Measurements from ENCODE around the gene RILPL1. TPM values are rescaled to one million over a fixed set of nuclear protein-coding genes. Genes with fewer than 3 reads are reported as not detected.

Gene RILPL1
- total and polyA plus RNA-seq, 9 of the 15 experiments (the other 6 are each of a cell fraction or from before 2014, with no cell fraction given), result 0.25 to 10.6 (median 8.6) TPM

GRCh38 chr12:123532808-123533649 is 490 bp downstream of the RILPL1 start (continued):
- no peak for TF ChIP-seq CEBPB (tag; IDR thresholded peaks at IDR 0.05)
- TF ChIP-seq FOXA3 (CRISPR knock-in tag; conservative IDR thresholded peaks at IDR 0.05 in 1 of 2, IDR thresholded peaks at IDR 0.05 in 1 of 2), result peak in 1 of 2 experiments; percentile 57; a peak in 1 of 4 replicates
- no peak for TF ChIP-seq ID3 (CRISPR knock-in tag; IDR thresholded peaks at IDR 0.05)
- TF ChIP-seq ID3 (tag; IDR thresholded peaks at IDR 0.05), result peak; percentile 59; the same call in 1 of the 2 replicates
- TF ChIP-seq TGIF2 (CRISPR knock-in tag; IDR thresholded peaks at IDR 0.05), result no peak
- no peak for TF ChIP-seq ZNF512 (tag; IDR thresholded peaks at IDR 0.05)
- TF ChIP-seq ZNF551 (CRISPR knock-in tag; IDR thresholded peaks at IDR 0.05), result no peak
- TF ChIP-seq ZKSCAN1 (IDR thresholded peaks at IDR 0.05; ENCODE audit: low read depth, low read length), result no peak
- no peak for TF ChIP-seq USF2 (CRISPR knock-in tag; IDR thresholded peaks at IDR 0.05)
- TF ChIP-seq SP2 (IDR thresholded peaks at IDR 0.05; ENCODE audit: extremely low read depth, low read depth, low read length, poor library complexity, severe bottlenecking), result no peak
- TF ChIP-seq HDAC6 (IDR thresholded peaks at IDR 0.05; ENCODE audit: low read depth, low read length), result no peak
- TF ChIP-seq CEBPZ (IDR thresholded peaks at IDR 0.05; ENCODE audit: borderline replicate concordance, low read depth, low read length), result no peak
- no peak for TF ChIP-seq RERE (CRISPR knock-in tag; IDR thresholded peaks at IDR 0.05; ENCODE audit: borderline replicate concordance)

Measured in K562 (cell line).